Endothelial cell of hepatic sinusoid (primary cell): ENCODE results near the gene PCDHB7.
"Not testable (repeated sequence)": the region's sequence is repeated elsewhere in the genome, so short reads cannot be mapped to it uniquely, and the experiment has no call there.

Experiments used
- in situ Hi-C: cut with HindIII; loops from 2 replicates; pipeline ENCODE4 v1.10.0; 2017; ENCODE audit warnings: low sequenced_read_pairs

The PCDHB7 gene

GRCh38 chr5:141172381-141173204 lies at the start of gene PCDHB7:
Gene PCDHB7, plus strand, starts transcription at chr5:141172644. Its CDS starts 192 bp downstream, at chr5:141172836.
- in situ Hi-C loops: no loop called here

DNA sequence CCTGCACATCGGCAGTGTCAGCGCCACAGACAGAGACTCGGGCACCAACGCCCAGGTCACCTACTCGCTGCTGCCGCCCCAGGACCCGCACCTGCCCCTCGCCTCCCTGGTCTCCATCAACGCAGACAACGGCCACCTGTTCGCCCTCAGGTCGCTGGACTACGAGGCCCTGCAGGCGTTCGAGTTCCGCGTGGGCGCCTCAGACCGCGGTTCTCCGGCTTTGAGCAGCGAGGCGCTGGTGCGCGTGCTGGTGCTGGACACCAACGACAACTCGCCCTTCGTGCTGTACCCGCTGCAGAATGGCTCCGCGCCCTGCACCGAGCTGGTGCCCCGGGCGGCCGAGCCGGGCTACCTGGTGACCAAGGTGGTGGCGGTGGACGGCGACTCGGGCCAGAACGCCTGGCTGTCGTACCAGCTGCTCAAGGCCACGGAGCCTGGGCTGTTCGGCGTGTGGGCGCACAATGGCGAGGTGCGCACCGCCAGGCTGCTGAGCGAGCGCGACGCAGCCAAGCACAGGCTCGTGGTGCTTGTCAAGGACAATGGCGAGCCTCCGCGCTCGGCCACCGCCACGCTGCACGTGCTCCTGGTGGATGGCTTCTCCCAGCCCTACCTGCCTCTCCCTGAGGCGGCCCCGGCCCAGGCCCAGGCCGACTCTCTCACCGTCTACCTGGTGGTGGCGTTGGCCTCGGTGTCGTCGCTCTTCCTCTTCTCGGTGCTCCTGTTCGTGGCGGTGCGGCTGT lies 48.9 kb upstream of the PCDHB7 start:
- in situ Hi-C loops: not testable (repeated sequence)

- in situ Hi-C loops: no loop called here
Observed at GRCh38 chr5:141127305-141127704, 45.1 kb upstream of the PCDHB7 start.

DNA sequence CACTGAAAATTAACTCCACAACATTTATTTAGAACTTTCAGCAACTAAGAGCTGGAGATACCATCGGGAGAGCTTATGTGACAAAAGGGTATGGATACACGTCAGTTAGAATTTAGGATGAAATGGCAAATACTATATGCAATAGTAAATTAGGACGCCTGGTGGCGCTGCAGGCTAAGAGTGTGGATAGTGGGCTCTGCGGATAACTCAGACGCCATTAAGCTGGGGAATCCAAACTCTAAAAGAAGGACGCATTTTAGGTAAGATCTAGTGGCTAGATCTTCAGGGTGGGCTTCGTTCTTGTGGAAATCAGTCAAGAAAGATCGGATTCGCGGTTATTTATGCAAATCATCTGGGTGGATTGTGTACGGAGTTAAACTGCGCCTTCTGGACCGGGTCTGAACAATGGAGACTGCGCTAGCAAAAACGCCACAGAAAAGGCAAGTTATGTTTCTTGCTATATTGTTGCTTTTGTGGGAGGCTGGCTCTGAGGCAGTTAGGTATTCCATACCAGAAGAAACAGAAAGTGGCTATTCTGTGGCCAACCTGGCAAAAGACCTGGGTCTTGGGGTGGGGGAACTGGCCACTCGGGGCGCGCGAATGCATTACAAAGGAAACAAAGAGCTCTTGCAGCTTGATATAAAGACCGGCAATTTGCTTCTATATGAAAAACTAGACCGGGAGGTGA lies 37.3 kb upstream of the PCDHB7 start, which contains the start of gene PCDHB5:
TSS of gene PCDHB5 (plus strand) at position 177 of the 688 bp plus-strand sequence. CDS start at position 406, 229 bp downstream.
- in situ Hi-C loops: no loop called here

GRCh38 chr5:141135718-141136266 lies 36.7 kb upstream of the PCDHB7 start:
- in situ Hi-C loops: no loop called here

DNA sequence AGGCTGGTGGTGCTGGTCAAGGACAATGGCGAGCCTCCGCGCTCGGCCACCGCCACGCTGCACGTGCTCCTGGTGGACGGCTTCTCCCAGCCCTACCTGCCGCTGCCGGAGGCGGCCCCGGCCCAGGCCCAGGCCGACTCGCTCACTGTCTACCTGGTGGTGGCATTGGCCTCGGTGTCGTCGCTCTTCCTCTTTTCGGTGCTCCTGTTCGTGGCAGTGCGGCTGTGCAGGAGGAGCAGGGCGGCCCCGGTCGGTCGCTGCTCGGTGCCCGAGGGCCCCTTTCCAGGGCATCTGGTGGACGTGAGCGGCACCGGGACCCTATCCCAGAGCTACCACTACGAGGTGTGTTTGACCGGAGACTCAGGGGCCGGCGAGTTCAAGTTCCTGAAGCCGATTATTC lies 35.1 kb upstream of the PCDHB7 start:
- in situ Hi-C loops: not testable (repeated sequence)

- in situ Hi-C loops: no loop called here
Observed at GRCh38 chr5:141149812-141150211, 22.6 kb upstream of the PCDHB7 start, which contains the start of gene PCDHB6. Gene PCDHB6, plus strand, starts transcription at chr5:141150057. Its CDS starts 201 bp downstream, at chr5:141150258.

DNA sequence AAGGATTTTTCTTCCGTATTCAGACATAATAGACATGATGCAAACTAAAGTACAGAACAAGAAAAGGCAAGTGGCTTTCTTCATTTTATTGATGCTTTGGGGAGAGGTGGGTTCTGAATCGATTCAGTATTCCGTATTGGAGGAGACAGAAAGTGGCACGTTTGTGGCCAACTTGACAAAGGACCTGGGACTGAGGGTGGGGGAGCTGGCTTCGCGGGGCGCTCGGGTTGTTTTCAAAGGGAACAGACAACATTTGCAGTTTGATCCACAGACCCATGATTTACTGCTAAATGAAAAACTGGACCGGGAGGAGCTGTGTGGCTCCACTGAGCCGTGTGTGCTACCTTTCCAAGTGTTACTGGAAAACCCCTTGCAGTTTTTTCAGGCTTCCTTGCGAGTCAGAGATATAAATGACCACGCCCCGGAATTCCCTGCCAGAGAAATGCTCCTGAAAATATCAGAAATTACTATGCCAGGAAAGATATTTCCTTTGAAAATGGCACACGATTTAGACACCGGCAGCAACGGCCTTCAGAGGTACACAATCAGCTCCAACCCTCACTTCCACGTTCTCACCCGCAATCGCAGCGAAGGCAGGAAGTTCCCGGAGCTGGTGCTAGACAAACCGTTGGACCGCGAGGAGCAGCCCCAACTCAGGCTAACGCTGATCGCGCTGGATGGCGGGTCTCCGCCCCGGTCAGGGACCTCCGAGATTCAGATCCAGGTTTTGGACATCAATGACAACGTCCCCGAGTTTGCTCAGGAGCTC lies 22.0 kb upstream of the PCDHB7 start:
- in situ Hi-C loops: no loop called here

- in situ Hi-C loops: no loop called here
Observed at GRCh38 chr5:141150993-141151325, 21.5 kb upstream of the PCDHB7 start.

GRCh38 chr5:141151632-141152031 lies 20.8 kb upstream of the PCDHB7 start:
- in situ Hi-C loops: not testable (repeated sequence)

GRCh38 chr5:141152096-141152495 lies 20.3 kb upstream of the PCDHB7 start:
- in situ Hi-C loops: not testable (repeated sequence)

DNA sequence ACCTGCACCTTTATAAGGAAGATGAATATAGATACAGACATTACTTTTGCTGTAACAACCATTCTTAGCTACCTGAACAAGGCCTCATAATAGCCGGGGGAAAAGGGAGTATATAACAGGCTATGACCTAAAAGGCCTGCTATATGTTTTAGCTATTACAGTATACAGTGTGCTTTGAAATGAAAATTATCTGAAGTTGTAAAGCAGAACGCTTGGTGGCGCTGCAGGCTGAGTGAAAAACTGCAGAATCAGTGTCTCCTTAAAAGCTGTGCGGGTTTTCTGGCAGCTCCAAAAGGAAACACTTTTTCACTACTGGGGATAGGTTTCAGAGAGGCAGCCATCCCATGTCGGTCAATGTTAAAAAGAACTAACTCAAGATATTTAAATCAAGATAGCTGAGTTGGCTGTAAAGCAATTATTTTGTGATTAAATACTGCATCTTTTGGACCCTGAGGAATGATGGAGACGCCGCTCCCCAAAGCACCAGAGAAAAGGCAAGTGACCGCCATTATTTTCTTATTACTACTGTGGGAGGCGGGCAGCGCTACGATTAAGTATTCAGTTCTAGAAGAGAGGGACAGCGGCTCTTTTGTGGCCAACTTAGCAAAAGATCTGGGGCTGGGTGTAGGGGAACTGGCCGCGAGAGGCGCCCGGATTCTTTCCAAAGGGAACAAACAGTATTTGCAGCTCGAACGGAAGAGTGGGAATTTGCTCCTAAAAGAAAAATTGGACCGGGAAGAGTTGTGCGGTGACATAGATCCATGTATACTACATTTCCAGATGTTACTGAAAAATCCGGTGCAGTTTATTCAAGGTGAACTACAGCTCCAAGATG lies 16.7 kb upstream of the PCDHB7 start:
- in situ Hi-C loops: no loop called here

- in situ Hi-C loops: not testable (repeated sequence)
Observed at GRCh38 chr5:141157356-141157755, 15.1 kb upstream of the PCDHB7 start.

DNA sequence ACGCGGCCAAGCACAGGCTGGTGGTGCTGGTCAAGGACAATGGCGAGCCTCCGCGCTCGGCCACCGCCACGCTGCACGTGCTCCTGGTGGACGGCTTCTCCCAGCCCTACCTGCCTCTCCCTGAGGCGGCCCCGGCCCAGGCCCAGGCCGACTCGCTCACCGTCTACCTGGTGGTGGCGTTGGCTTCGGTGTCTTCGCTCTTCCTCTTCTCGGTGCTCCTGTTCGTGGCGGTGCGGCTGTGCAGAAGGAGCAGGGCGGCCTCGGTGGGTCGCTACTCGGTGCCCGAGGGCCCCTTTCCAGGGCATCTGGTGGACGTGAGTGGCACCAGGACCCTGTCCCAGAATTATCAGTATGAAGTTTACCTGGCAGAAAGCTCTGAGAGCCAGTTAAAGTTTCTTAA lies 14.5 kb upstream of the PCDHB7 start:
- in situ Hi-C loops: not testable (repeated sequence)

DNA sequence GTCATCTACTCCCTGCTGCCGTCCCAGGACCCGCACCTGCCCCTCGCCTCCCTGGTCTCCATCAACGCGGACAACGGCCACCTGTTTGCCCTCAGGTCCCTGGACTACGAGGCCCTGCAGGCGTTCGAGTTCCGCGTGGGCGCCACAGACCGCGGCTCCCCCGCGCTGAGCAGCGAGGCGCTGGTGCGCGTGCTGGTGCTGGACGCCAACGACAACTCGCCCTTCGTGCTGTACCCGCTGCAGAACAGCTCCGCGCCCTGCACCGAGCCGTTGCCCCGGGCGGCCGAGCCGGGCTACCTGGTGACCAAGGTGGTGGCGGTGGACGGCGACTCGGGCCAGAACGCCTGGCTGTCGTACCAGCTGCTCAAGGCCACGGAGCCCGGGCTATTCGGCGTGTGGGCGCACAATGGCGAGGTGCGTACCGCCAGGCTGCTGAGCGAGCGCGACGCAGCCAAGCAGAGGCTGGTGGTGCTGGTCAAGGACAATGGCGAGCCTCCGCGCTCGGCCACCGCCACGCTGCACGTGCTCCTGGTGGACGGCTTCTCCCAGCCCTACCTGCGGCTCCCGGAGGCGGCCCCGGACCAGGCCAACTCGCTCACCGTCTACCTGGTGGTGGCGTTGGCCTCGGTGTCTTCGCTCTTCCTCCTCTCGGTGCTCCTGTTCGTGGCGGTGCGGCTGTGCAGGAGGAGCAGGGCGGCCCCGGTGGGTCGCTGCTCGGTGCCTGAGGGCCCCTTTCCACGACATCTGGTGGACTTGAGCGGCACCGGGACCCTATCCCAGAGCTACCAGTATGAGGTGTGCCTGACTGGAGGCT lies 2.1 kb downstream of the PCDHB7 start:
- in situ Hi-C loops: loop anchor here (5.0 kb wide), 1 partner anchor 63 kb away; no protein-coding TSS in a partner anchor

DNA sequence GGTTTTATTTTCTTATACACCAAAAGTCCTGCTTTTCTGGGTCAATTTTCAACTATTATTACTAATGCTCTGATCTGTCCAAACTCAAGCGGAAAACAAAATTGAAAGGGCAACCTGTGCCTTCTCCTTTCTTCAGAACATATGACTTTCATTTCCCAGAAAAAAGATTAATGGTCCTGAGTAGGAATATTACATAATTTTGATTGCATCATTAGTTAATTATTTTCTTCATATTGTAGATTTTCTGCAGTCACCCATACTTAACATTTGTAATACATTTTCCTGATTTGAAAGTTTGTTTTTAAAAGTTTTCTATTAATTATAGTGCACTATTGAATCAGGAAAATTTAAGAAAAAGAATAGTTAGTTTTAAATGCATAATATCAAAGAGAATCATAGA lies 3.5 kb downstream of the PCDHB7 start:
- in situ Hi-C loops: loop anchor here (5.0 kb wide), 1 partner anchor 61 kb away; no protein-coding TSS in a partner anchor

- in situ Hi-C loops: loop anchor here (5.0 kb wide), 1 partner anchor 60 kb away; no protein-coding TSS in a partner anchor
Observed at GRCh38 chr5:141177577-141178191, 5.2 kb downstream of the PCDHB7 start, which contains the start of gene PCDHB8. Gene PCDHB8, plus strand, starts transcription at chr5:141177790. Its CDS starts 245 bp downstream, at chr5:141178035.

- in situ Hi-C loops: loop anchor here (5.0 kb wide), 1 partner anchor 58 kb away; no protein-coding TSS in a partner anchor
Observed at GRCh38 chr5:141179371-141179770, 6.9 kb downstream of the PCDHB7 start.
